Lower lobe of right lung (tissue), 2 donors: ENCODE results near the gene ARVCF. TPM values are rescaled to one million over a fixed set of nuclear protein-coding genes. Genes with fewer than 3 reads are reported as not detected.
"Not testable (repeated sequence)": the region's sequence is repeated elsewhere in the genome, so short reads cannot be mapped to it uniquely, and the experiment has no call there.

Experiments used
- ATAC-seq, 2 donors: fragments of 200-7000 bp; cut with Tn5 transposase; one replicate each; pipeline ENCODE4 v1.9.1; 2020 to 2022; ENCODE audit warnings: mild to moderate bottlenecking in 2 of 2, moderate library complexity in 2 of 2
- DNase-seq: peaks from one replicate; pipeline ENCODE4 v3.0.0-alpha.2; 2020
- H3K27ac ChIP-seq: fragments of 200-600 bp; one replicate; pipeline ENCODE4 v1.8.0; 2022
- H3K27me3 ChIP-seq: fragments of 200-600 bp; one replicate; pipeline ENCODE4 v1.8.0; 2022; ENCODE audit warnings: low read depth
- H3K36me3 ChIP-seq: fragments of 200-600 bp; one replicate; pipeline ENCODE4 v1.8.0; 2022; ENCODE audit warnings: mild to moderate bottlenecking
- H3K4me1 ChIP-seq: fragments of 200-600 bp; one replicate; pipeline ENCODE4 v1.8.0; 2022
- H3K4me3 ChIP-seq: fragments of 200-600 bp; one replicate; pipeline ENCODE4 v1.8.0; 2022; ENCODE audit warnings: mild to moderate bottlenecking
- H3K9me3 ChIP-seq: fragments of 200-600 bp; one replicate; pipeline ENCODE4 v1.8.0; 2022
- intact Hi-C: fragments of 100-400 bp; cut with DNase I; formaldehyde crosslinking; loops from one replicate; pipeline ENCODE4 v1.11.0; 2022
- microRNA-seq: library from miRNA; unstranded; fragments of <30 nt; microRNA quantifications from one replicate; pipeline ENCODE4 v1.2.0, GENCODE V29; 2020; ENCODE audit warnings: borderline number of aligned reads
- total RNA-seq: library from RNA; stranded (reverse); fragmentation: NEBNext Ultra II Directional; extraction: Animal tissue kit (Norgen Biotek cat#: 25700); gene quantifications from one replicate; pipeline ENCODE4 v1.2.1, GENCODE V29; 2021
- TF ChIP-seq, protein P1 (sequence below): fragments of 200-600 bp; IDR thresholded peaks from one replicate; pipeline ENCODE4 v1.8.0; 2022; ENCODE audit warnings: antibody characterized with exemption, mild to moderate bottlenecking
- donor health status: DM: no; HTN: yes; CAD: no; lungs with severe emphysema.

Gene ARVCF
- total RNA-seq, 1 donor from 2014 or later: 16.8 TPM

DNA sequence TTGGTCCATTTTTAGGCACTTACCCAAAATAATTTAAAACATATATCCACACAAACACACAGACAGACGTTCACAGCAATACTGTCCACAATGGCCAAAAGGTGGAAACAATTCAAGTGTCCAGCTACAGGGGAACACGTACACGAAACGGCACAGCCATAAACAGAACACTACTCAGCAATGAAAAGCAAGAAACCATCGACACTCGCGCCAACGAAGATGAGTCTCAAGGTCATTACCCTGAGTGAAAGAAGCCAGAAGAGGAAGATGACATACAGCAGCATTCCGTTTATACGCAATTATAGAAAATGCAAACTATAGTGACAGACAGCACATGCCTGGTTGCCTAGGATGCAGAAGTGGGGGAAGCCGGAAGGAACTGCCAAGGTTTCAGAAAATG is 88.4 kb downstream of the ARVCF start:
- Histone ChIP-seq H3K27me3 (no peaks in the 10 kb centered on the region), H3K4me3 (no peak overlapping the region), H3K4me1 (peaks cover 8% of the 10 kb centered on the region), H3K36me3 (peaks cover 14% of the 10 kb centered on the region), H3K27ac (peak overlapping the region; percentile 36), H3K9me3 (no peaks in the 10 kb centered on the region)
- DNase-seq (peak; percentile 8), ATAC-seq (peak in 1 of 2 donors; percentile 23)
- intact Hi-C loops: no loop called here
- TF ChIP-seq, protein P1, sequence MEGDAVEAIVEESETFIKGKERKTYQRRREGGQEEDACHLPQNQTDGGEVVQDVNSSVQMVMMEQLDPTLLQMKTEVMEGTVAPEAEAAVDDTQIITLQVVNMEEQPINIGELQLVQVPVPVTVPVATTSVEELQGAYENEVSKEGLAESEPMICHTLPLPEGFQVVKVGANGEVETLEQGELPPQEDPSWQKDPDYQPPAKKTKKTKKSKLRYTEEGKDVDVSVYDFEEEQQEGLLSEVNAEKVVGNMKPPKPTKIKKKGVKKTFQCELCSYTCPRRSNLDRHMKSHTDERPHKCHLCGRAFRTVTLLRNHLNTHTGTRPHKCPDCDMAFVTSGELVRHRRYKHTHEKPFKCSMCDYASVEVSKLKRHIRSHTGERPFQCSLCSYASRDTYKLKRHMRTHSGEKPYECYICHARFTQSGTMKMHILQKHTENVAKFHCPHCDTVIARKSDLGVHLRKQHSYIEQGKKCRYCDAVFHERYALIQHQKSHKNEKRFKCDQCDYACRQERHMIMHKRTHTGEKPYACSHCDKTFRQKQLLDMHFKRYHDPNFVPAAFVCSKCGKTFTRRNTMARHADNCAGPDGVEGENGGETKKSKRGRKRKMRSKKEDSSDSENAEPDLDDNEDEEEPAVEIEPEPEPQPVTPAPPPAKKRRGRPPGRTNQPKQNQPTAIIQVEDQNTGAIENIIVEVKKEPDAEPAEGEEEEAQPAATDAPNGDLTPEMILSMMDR: no peak

DNA sequence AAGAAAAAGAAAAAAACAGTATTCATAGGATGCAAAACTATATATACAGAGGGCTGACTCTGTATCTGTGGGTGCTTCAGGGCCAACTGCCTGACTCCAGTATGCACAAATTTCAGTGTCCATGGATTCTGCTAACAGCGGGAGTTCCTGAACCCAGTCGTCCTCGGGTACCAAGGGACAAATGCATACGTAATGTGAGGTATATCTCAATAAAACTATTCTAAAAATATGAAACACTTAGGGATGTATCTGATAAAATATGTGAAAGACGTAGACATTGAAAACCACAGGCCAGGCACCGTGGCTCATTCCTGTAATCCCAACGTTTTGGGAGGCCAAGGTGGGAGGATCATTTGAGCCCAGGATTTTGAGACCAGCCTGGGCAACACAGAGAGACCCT is 88.9 kb downstream of the ARVCF start:
- Histone ChIP-seq H3K4me3 (no peak overlapping the region), H3K4me1 (peaks cover 3% of the 10 kb centered on the region), H3K27ac (no peak overlapping the region), H3K36me3 (peaks cover 14% of the 10 kb centered on the region), H3K27me3 (no peaks in the 10 kb centered on the region), H3K9me3 (no peaks in the 10 kb centered on the region)
- intact Hi-C loops: no loop called here
- ATAC-seq: no peak
- DNase-seq: peak; percentile 8
- TF ChIP-seq, protein P1: no peak

DNA sequence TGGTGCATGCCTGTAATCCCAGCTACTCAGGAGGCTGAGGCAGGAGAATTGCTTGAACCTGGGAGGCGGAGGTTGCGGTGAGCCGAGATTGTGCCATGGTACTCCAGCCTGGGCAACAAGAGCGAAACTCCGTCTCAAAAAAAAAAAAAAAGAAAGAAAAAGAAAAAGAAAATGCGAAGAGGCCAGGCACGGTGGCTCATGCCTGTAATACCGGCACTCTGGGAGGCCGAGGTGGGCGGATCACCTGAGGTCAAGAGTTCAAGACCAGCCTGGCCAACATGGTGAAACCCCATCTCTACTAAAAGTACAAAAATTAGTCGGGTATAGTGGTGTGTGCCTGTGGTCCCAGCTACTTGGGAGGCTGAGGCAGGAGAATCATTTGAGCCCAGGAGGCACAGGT is 90.6 kb downstream of the ARVCF start:
- peak; percentile 5 for DNase-seq
- intact Hi-C loops: not testable (repeated sequence)

DNA sequence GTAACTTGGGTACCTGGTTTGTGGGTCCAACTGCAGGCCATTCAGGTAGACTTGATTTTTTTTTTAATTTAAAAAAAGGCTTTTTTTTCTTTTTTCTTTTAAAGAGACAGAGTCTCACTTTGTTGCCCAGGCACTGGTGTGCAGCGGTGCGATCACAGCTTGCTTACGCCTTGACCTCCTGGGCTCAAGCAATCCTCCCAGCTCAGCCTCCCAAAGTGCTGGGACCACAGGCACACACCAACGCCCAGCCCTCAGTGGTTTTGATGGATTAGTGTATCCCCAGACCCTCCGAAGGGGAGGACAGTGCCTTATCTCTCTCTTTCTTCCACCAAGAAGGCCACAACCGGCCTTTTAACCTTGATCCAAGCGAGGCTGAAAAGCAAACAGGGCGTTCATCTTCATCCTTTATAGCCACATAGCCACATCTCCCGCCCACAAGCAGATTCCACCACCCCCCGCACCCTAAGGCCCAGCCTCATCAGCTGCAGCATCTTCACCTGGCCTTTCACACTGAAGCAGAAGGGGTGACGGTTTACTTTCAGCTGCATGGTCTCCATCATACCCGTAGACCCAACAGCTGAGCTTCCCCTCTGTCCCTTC is 92.6 kb downstream of the ARVCF start:
- H3K27ac ChIP-seq: no peak overlapping the region
- no peaks in the 10 kb centered on the region for H3K4me1 ChIP-seq
- intact Hi-C loops: no loop called here
- TF ChIP-seq, protein P1: no peak
- H3K27me3 ChIP-seq: no peaks in the 10 kb centered on the region
- ATAC-seq (no peak), DNase-seq (peak; percentile 15)
- H3K9me3 ChIP-seq: no peaks in the 10 kb centered on the region
- no peak overlapping the region for H3K4me3 ChIP-seq
- H3K36me3 ChIP-seq: peaks cover 13% of the 10 kb centered on the region

More for the DNA sequence above, 90.6 kb downstream of the ARVCF start:
- not testable (repeated sequence) for H3K4me1 ChIP-seq, H3K27ac ChIP-seq, H3K27me3 ChIP-seq, H3K9me3 ChIP-seq, H3K4me3 ChIP-seq, ATAC-seq
- peaks cover 14% of the 10 kb centered on the region for H3K36me3 ChIP-seq

DNA sequence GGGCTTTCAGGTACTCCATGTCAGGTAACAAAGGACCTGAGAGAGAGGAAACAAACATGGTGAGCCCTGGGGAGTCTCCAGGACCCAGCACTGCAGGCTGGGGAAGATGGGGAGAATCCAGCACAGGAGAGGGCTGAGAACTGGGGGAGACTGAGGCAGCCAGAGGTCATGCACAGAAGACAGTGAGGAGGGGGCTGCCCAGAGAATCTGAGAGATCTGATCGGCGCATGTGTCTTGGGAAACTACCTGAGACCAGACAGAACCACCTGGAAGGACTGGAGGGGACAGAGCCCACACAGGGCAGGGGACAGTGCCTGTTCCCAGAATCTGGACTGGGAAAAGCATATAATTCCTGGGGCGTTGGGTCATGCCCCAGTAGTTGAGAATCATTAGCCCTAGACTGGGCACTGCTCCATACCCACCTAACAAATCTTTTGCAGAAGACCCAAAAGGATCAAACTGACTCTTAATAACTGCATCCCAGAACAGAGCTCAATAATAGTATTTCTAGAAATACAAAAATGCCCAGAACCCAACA is 95.0 kb downstream of the ARVCF start:
- ATAC-seq: no peak
- DNase-seq: peak; percentile 6
- Histone ChIP-seq H3K4me1 (no peaks in the 10 kb centered on the region), H3K27me3 (no peaks in the 10 kb centered on the region), H3K4me3 (no peak overlapping the region), H3K27ac (no peak overlapping the region), H3K9me3 (no peaks in the 10 kb centered on the region), H3K36me3 (peaks cover 30% of the 10 kb centered on the region)
- TF ChIP-seq, protein P1: no peak
- intact Hi-C loops: no loop called here

Small RNAs within 50 kb of the gene (microRNA-seq; reads per million reads assigned to microRNA genes)
- gene MIR185: 850 reads per million, percentile 78 among the genes with 10 or more reads in this experiment
- gene MIR4761: not detected

Other genes starting within 250 kb of the ARVCF start
- gene GNB1L, start 161.9 kb downstream of the ARVCF start, total RNA-seq: 6.0 TPM
- 24.3 TPM for gene RTL10, start 161.9 kb downstream of the ARVCF start, total RNA-seq
- 235 TPM for gene COMT, start 75.1 kb downstream of the ARVCF start, total RNA-seq
- 47.5 TPM for gene TXNRD2, start 75.0 kb downstream of the ARVCF start, total RNA-seq
- 45.1 TPM for gene TANGO2, start 4.3 kb upstream of the ARVCF start, total RNA-seq
- 29.5 TPM for gene DGCR8, start 63.4 kb upstream of the ARVCF start, total RNA-seq
- gene RANBP1, start 99.3 kb upstream of the ARVCF start, total RNA-seq: 58.3 TPM
- gene TRMT2A, start 100.4 kb upstream of the ARVCF start, total RNA-seq: 70.4 TPM
- gene ZDHHC8, start 115.0 kb upstream of the ARVCF start, total RNA-seq: 77.2 TPM
- 0.77 TPM for gene CCDC188, start 134.2 kb upstream of the ARVCF start, total RNA-seq